Tibial nerve (tissue), 3 donors: ENCODE results near the gene APOBR.

ENCODE experiments used
- POLR2A ChIP-seq, 2 donors: fragments of 450-650 bp; IDR thresholded peaks; one replicate each; pipeline ENCODE4 v1.6.1; 2017; ENCODE audit warnings: antibody characterized with exemption in 2 of 2, mild to moderate bottlenecking in 2 of 2, moderate library complexity in 2 of 2
- TF ChIP-seq, protein P1 (sequence below), 5 experiments: fragments of 200-600 bp in 3 of 5; fragments of 450-650 bp in 2 of 5; sonication (generic) in 3 of 5; IDR thresholded peaks; one replicate each; pipeline ENCODE4 v1.5.1; 2016 to 2019; ENCODE audit warnings: antibody characterized with exemption in 5 of 5, mild to moderate bottlenecking in 3 of 5, moderate library complexity in 2 of 5

DNA sequence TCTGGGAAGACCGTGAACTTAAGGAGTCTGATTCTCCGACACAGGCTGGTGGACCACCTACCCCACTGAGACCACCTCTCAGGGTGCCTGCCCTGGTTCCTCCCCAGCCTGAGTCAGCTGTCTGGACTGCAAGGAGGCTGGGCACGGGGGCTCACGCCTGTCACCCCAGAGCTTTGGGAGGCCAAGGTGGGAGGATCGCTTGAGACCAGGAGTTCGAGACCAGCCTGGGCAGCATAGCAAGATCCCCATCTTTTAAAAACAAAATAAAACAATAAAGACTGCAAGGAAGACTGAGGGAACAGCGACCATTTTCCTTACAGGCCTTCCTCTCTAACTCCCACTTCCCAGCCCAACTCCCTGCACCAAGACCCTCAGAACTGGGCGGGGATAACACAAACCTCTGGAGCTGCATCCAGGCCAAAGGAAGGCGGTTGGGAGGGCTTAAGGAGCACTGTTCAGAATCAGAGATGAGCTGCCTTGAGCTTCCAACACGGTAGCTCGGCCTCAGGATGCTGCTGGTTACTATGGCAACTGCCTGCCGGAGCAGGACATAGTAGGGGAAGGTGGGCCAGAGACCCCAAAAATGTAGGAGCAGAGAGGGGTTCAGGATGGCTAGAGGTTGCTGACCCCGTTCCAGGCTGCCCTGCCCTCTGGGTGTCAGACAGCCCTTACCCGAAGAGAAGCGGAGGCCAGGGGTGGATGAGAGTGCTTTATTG lies 4.4 kb downstream of the APOBR start:
- TF ChIP-seq, protein P1, sequence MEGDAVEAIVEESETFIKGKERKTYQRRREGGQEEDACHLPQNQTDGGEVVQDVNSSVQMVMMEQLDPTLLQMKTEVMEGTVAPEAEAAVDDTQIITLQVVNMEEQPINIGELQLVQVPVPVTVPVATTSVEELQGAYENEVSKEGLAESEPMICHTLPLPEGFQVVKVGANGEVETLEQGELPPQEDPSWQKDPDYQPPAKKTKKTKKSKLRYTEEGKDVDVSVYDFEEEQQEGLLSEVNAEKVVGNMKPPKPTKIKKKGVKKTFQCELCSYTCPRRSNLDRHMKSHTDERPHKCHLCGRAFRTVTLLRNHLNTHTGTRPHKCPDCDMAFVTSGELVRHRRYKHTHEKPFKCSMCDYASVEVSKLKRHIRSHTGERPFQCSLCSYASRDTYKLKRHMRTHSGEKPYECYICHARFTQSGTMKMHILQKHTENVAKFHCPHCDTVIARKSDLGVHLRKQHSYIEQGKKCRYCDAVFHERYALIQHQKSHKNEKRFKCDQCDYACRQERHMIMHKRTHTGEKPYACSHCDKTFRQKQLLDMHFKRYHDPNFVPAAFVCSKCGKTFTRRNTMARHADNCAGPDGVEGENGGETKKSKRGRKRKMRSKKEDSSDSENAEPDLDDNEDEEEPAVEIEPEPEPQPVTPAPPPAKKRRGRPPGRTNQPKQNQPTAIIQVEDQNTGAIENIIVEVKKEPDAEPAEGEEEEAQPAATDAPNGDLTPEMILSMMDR (IDR thresholded peaks at IDR 0.05) = no peak
- no peak for TF ChIP-seq POLR2A (IDR thresholded peaks at IDR 0.05)
